BJ (cell line): ENCODE data around the gene TMEM150A. TPM values are rescaled to one million over a fixed set of nuclear protein-coding genes. Genes with fewer than 3 reads are reported as not detected.

Experiments
- CTCF ChIA-PET: fragments of 350-600 bp; formaldehyde crosslinking; extraction: SDS; loops from one replicate; lab custom pipeline; 2021; ENCODE audit warnings: antibody characterized with exemption, inconsistent platforms; lab: Yijun Ruan, JAX
- POLR2A ChIA-PET: fragments of 300-600 bp; sonication (Branson Sonifier 250); formaldehyde crosslinking; extraction: SDS; loops from one replicate; lab custom pipeline; 2021; ENCODE audit warnings: antibody characterized with exemption; lab: Charles Lee
- DNase-seq: peaks from one replicate; pipeline ENCODE4 v3.0.0-alpha.2; 2011; ENCODE audit warnings: low read depth
- H3K27me3 ChIP-seq: 2 replicates; pipeline ENCODE4 v1.6.0; 2011; ENCODE audit warnings: low read length; ENCODE audit not compliant: control insufficient read depth, insufficient read depth
- H3K36me3 ChIP-seq: 2 replicates; pipeline ENCODE4 v1.5.1; 2011; ENCODE audit warnings: low read length; ENCODE audit not compliant: control insufficient read depth, insufficient read depth
- H3K4me3 ChIP-seq: 2 replicates; pipeline ENCODE4 v1.5.1; 2011; ENCODE audit warnings: low read depth, mild to moderate bottlenecking, control low read depth, low read length
- polyA plus RNA-seq: library from polyadenylated mRNA; depleted of rRNA; stranded (reverse); fragments of >200 nt; gene quantifications from 2 replicates; pipeline ENCODE4 v1.2.3, GENCODE V29; 2011
- TF ChIP-seq, protein P1 (sequence below): IDR thresholded peaks from 2 replicates; pipeline ENCODE4 v1.5.1; 2011; ENCODE audit warnings: low read depth, mild to moderate bottlenecking, control low read depth, inconsistent platforms, low read length, moderate library complexity; ENCODE audit not compliant: insufficient read depth

Gene TMEM150A
- polyA plus RNA-seq, 1 experiment: 19.1 TPM

DNA sequence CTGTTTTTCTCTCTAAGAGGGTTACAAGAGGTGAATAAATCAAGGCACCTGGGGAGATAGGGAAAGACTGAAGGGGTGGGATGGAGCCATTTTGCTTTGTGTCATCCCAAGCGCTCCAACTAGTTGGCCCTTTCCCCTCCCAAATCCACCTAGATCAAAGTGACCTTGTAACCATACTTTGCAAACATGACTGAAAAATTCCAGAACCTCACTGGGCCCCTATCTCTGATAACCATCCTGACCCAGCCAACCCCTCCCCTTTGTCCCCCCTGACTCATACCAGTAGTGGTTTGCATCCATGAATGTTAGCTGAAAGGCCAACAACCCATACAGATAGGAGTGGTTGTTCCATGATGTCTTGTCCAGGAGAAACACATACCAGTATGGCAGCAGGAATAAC is 44.3 kb downstream of the TMEM150A start:
- H3K36me3 ChIP-seq: peaks cover 12% of the 10 kb centered on the region

DNA sequence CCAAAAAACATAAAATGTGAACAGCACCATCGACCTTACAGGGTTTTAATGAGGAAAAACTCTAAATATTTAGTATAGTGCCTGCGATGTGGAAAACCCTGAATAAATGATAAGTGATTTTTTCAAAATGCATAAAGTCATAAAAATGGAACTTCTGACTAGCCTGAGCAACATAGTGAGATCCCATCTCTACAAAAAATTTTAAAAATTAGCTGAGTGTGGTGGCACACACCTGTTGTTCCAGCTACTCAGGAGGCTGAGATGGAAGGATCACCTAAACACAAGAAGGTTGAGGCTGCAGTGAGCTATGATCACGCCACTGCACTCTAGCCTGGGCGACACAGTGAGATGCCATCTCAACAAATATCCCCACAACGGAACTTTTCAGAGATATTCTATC is 45.4 kb downstream of the TMEM150A start:
- ChIA-PET CTCF (interaction anchor here (0.7 to 2.0 kb wide), 5 partner anchors 26 to 257 kb away, joined by 3 to 15 read pairs (median 3); no protein-coding TSS in a partner anchor), POLR2A (no interaction called here)
- peaks cover 19% of the 10 kb centered on the region for H3K36me3 ChIP-seq

More for the DNA sequence above, 44.3 kb downstream of the TMEM150A start:
- H3K27me3 ChIP-seq: no peaks in the 10 kb centered on the region
- TF ChIP-seq, protein P1, sequence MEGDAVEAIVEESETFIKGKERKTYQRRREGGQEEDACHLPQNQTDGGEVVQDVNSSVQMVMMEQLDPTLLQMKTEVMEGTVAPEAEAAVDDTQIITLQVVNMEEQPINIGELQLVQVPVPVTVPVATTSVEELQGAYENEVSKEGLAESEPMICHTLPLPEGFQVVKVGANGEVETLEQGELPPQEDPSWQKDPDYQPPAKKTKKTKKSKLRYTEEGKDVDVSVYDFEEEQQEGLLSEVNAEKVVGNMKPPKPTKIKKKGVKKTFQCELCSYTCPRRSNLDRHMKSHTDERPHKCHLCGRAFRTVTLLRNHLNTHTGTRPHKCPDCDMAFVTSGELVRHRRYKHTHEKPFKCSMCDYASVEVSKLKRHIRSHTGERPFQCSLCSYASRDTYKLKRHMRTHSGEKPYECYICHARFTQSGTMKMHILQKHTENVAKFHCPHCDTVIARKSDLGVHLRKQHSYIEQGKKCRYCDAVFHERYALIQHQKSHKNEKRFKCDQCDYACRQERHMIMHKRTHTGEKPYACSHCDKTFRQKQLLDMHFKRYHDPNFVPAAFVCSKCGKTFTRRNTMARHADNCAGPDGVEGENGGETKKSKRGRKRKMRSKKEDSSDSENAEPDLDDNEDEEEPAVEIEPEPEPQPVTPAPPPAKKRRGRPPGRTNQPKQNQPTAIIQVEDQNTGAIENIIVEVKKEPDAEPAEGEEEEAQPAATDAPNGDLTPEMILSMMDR: no peak
- ChIA-PET POLR2A (no interaction called here), CTCF (interaction anchor here (1.5 to 5.2 kb wide), 3 partner anchors 8 to 138 kb away, joined by 3 to 37 read pairs (median 30); partner anchors contain the start of gene SH2D6)
- H3K4me3 ChIP-seq: no peak overlapping the region
- no peak for DNase-seq

DNA sequence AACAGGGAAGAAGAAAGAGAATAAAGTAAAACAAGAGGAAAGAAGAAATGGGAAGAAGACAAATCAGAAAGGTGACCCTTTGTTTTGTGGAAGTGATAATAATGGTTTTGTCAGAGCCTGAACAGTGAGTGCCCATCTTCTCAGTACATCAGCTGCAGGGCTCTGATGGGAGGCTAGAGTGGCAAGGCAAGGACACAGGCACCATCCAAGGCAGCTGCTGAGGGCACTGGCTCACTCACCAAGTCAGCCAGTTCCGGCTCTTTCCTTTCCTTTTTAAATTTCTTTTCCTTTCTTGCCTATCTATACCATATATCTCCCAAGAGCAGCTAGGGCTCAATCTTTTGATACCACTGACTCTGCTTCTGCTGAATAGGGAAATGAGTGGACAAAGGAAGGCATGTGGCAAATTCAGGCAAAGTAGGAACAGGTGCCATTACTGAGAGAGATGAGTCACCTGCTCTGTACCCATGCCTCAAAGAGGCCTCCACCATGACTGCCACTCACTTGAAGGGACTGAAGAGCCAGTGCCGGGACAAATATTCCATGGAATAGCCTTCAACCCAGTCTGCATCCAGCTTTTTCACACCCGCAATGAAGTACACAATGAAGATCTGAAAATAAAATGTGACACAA is 47.4 kb downstream of the TMEM150A start:
- DNase-seq: no peak
- TF ChIP-seq, protein P1: no peak

More for the DNA sequence above, 45.4 kb downstream of the TMEM150A start:
- Histone ChIP-seq H3K27me3 (no peaks in the 10 kb centered on the region), H3K4me3 (no peak overlapping the region)
- TF ChIP-seq, protein P1: no peak
- DNase-seq: no peak

DNA sequence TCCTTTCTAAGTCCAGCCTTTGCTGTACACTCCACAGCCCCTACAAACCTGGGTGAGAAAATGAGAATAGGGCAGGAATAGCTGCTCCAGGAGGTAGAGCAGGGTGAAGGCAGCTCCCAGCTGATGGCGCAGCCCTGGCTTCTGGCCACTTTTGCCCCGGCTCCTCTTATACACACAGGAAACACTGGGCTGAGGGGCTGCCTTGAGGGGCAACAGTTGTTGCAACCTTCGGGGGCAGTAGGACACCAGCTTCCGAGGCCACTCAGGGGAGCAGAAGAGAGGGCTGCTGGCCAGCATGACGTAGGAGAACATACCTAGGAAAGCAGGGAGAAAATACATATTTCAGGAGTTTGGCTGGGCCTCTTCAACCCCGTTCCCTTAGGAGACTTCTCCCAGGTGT is 49.3 kb downstream of the TMEM150A start:
- H3K36me3 ChIP-seq: peaks cover 28% of the 10 kb centered on the region
- ChIA-PET CTCF (interaction anchor here (1.1 to 19.5 kb wide), 6 partner anchors 13 to 253 kb away, joined by 3 to 460 read pairs (median 5); partner anchors contain the start of genes MAT2A and SH2D6), POLR2A (interaction anchor here (0.7 kb wide), 1 partner anchor 132 kb away, joined by 5 read pairs; no protein-coding TSS in a partner anchor)
- TF ChIP-seq, protein P1: no peak
- no peaks in the 10 kb centered on the region for H3K27me3 ChIP-seq
- H3K4me3 ChIP-seq: no peak overlapping the region
- DNase-seq: no peak

More for the DNA sequence above, 47.4 kb downstream of the TMEM150A start:
- ChIA-PET CTCF (interaction anchor here (1.0 to 19.5 kb wide), 3 partner anchors 128 to 488 kb away, joined by 3 to 460 read pairs (median 4); partner anchors contain the start of gene SH2D6), POLR2A (no interaction called here)
- Histone ChIP-seq H3K27me3 (no peaks in the 10 kb centered on the region), H3K36me3 (peaks cover 29% of the 10 kb centered on the region), H3K4me3 (no peak overlapping the region)
